Stomach (tissue), 4 donors: ENCODE results near the gene SLC24A4.

Experiments
- POLR2A ChIP-seq, 4 donors: fragments of 450-650 bp; IDR thresholded peaks; one replicate each; pipeline ENCODE4 v1.6.1; 2016; ENCODE audit warnings: antibody characterized with exemption in 4 of 4, control low read depth in 2 of 4, mild to moderate bottlenecking in 1 of 4, moderate library complexity in 1 of 4
- POLR2AphosphoS5 ChIP-seq, 3 donors: sonication (generic); formaldehyde crosslinking; IDR thresholded peaks; one replicate each; pipeline ENCODE4 v1.6.1; 2016; ENCODE audit warnings: antibody characterized with exemption in 3 of 3
- TF ChIP-seq, protein P1 (sequence below), 7 experiments: fragments of 450-650 bp in 4 of 7; fragments of 200-600 bp in 3 of 7; sonication (generic) in 3 of 7; IDR thresholded peaks; one replicate each; pipeline ENCODE4 v1.5.1; 2016 to 2019; ENCODE audit warnings: antibody characterized with exemption in 7 of 7, control low read depth in 2 of 7, mild to moderate bottlenecking in 1 of 7

DNA sequence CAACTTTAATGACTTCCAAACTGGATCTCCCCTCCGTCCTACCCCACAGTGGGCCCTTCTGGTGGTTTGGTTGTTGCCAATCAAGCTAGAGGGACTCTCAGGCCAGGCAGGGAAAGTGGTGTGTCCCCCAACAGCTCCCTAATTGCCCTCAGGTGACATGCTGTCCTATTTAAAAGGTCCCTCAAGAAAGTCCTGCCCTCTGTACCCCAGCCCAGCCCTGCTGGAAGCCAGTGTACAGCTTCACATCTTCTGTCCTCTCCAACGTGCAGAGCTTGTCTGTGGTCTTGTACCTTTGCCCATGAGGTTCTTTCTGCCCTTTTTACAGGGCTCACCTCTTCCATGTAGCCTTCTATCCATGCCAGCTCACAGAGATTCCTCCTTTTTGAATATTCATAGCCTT lies 194.8 kb downstream of the SLC24A4 start:
- TF ChIP-seq, protein P1, sequence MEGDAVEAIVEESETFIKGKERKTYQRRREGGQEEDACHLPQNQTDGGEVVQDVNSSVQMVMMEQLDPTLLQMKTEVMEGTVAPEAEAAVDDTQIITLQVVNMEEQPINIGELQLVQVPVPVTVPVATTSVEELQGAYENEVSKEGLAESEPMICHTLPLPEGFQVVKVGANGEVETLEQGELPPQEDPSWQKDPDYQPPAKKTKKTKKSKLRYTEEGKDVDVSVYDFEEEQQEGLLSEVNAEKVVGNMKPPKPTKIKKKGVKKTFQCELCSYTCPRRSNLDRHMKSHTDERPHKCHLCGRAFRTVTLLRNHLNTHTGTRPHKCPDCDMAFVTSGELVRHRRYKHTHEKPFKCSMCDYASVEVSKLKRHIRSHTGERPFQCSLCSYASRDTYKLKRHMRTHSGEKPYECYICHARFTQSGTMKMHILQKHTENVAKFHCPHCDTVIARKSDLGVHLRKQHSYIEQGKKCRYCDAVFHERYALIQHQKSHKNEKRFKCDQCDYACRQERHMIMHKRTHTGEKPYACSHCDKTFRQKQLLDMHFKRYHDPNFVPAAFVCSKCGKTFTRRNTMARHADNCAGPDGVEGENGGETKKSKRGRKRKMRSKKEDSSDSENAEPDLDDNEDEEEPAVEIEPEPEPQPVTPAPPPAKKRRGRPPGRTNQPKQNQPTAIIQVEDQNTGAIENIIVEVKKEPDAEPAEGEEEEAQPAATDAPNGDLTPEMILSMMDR (IDR thresholded peaks at IDR 0.05): no peak
- TF ChIP-seq POLR2A (IDR thresholded peaks at IDR 0.05) (no peak), POLR2AphosphoS5 (IDR thresholded peaks at IDR 0.05) (no peak)
